ENCODE data around the gene UBE2L3.
A peak's percentile ranks its signal among the peaks of the same experiment; 100 is the strongest.

The UBE2L3 gene

DNA sequence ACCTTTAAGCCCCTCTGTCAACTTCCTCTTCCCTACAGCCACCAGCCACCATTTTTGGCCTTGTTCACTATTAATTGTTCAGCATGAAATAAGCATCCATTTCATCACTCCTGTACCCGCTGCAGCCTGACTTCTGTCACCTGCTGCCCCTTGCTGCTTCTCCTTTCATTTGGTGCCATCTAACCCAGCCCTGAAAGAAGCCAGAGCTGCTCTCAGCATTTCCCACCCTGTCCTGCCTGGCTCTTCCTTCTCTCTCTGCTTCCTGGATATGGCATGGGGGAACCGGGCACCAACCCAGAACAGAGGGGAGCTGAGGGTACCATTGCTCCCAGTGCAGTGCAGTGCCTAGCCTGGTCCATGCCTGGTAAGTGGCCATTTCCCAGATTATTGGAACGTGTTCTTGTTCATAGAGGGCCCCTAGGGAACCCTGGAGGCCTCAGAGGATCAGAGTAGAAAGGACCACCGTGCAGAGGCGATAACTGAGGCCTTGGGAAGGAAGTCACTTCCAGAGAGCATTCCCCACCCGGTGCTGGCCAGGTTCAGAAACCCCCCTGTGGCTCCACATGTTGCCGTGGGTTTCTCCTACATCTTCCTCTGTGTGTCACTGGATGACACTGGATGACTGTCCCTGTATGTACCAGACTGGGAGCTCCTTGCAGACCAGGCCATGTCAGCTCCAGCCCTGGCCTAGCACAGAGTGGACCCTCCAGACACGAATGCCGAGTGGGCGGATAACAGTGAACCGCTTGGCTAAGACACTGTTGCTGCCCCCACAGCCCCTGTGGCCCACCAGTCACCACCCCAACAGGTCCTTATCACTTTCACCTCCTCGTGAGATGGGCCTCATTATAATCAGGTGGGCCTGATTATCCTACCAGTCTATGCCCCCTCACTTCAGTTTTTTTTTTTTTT is 57.6 kb downstream of the UBE2L3 start:
- no peak overlapping the region for H3K4me3 ChIP-seq (ENCODE audit: low read depth, low read length)
- TF ChIP-seq, protein P1, sequence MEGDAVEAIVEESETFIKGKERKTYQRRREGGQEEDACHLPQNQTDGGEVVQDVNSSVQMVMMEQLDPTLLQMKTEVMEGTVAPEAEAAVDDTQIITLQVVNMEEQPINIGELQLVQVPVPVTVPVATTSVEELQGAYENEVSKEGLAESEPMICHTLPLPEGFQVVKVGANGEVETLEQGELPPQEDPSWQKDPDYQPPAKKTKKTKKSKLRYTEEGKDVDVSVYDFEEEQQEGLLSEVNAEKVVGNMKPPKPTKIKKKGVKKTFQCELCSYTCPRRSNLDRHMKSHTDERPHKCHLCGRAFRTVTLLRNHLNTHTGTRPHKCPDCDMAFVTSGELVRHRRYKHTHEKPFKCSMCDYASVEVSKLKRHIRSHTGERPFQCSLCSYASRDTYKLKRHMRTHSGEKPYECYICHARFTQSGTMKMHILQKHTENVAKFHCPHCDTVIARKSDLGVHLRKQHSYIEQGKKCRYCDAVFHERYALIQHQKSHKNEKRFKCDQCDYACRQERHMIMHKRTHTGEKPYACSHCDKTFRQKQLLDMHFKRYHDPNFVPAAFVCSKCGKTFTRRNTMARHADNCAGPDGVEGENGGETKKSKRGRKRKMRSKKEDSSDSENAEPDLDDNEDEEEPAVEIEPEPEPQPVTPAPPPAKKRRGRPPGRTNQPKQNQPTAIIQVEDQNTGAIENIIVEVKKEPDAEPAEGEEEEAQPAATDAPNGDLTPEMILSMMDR (IDR thresholded peaks at IDR 0.05; ENCODE audit: insufficient read depth, low read depth, low read length, missing control alignments) = no peak
- no peak for DNase-seq (ENCODE audit: low read depth)

DNA sequence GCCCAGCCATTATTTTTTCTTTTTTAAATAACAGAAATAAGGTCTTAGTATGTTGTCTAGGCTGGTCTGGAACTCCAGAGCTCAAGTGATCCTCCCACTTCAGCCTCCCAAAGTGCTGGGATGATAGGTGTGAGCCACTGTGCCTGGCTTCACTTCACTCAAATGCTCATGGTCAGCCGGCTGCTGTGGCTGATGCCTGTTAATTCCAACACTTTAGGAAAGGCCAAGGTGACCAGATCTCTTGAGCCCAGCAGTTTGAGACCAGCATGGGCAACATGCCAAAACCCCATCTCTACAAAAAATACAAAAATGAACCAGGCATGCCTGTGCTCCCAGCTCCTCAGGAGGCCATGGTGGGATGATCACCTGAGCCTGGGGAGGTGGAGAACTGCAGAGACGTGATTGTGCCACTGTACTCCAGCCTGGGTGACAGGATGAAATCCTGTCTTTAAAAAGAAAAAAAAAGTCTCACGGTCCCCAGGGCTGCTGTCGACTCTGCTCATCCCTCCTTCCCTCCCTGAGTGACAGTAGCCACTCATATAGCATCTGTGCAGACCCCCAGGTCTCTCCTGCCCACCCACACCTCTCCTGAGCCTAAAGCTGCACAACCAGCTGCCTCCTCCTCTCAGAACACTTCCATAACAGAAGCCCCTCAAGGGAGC is 58.7 kb downstream of the UBE2L3 start:
- TF ChIP-seq, protein P1 (IDR thresholded peaks at IDR 0.05; ENCODE audit: insufficient read depth, low read depth, low read length, missing control alignments) = no peak
- H3K4me3 ChIP-seq (ENCODE audit: low read depth, low read length) = no peak overlapping the region
- no peak for DNase-seq (ENCODE audit: low read depth)

DNA sequence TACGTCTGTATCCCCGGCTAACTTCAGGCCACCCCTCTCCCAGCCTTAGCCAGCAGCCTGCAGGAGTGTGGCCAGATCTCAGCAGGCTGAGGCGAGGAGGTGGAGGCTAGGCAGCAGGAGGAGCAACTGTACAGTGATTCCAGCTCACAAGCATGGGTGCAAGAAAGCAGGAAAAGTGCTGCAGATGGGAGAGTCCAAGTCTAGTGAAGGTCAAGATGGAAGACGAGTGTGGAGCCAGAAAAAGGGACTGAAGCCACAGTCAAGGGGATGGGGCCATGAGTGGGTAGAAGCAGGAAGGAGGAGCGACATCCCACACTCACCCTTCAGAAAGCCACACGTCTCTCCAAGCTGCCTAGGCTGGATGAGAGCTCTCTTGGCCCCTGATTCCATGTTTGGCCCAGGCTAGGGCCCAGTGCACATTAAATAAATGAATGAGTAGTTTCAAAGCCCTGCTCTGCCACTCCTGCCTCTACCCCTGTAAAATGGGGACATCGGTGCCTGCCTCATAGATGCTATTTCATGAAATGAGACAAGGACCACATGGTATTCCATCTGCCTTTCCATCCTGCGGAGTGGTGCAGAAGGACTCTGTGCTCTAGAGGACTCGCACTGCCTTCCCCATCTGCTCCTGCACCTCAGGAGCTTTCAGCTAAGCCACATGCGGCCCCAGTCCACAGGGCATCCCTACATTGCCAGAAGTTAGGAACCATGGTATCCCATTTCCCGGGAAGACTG is 59.4 kb downstream of the UBE2L3 start:
- TF ChIP-seq, protein P1 (IDR thresholded peaks at IDR 0.05; ENCODE audit: insufficient read depth, low read depth, low read length, missing control alignments) = no peak
- DNase-seq (ENCODE audit: low read depth) = no peak
- no peak overlapping the region for H3K4me3 ChIP-seq (ENCODE audit: low read depth, low read length)

DNA sequence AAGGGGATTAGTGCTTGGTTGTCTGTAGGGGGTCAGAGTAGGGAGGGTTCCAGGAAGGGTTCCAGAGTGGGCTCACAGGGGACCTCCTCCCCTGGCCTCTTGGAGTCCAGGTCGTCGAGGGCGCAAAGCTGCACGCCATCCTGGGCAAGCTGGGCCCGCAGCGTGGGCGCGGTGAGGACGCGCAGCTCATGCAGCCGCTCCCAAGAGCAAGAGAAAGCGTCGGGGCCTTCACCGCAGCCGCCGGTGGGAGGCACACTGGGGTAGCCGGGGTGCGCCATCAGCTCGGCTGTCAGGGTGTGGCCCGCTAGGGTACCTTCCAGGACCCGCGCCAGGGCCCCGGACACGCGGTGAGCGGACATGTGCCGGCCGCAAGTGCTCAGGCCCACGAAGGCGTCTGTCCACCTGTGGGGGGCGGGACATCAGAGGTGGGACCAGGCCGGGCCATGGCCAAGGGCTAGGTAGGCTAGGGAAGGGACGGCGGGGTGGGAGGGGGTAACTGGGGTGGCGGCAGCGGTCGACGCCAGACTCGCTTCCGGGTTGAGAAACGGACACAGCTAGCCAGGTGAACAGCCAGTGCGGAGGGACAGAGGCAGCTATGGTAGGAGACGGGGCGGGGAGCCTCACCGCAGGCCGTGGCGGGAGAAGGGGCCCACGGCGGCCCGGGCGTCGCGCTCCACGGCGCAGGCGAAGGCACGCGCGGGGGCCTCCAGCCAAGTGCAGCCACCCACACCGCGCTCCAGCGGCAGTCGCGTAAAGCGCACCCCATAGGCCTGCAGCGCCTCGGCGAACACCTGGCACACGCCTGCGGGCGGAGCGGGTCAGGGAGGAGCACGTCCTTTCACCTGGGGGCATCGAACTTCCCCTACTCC is 61.1 kb downstream of the UBE2L3 start:
- DNase-seq (ENCODE audit: low read depth) = no peak
- peak overlapping the region; percentile 90 for H3K4me3 ChIP-seq (ENCODE audit: low read depth, low read length)
- TF ChIP-seq, protein P1 (IDR thresholded peaks at IDR 0.05; ENCODE audit: insufficient read depth, low read depth, low read length, missing control alignments) = no peak

DNA sequence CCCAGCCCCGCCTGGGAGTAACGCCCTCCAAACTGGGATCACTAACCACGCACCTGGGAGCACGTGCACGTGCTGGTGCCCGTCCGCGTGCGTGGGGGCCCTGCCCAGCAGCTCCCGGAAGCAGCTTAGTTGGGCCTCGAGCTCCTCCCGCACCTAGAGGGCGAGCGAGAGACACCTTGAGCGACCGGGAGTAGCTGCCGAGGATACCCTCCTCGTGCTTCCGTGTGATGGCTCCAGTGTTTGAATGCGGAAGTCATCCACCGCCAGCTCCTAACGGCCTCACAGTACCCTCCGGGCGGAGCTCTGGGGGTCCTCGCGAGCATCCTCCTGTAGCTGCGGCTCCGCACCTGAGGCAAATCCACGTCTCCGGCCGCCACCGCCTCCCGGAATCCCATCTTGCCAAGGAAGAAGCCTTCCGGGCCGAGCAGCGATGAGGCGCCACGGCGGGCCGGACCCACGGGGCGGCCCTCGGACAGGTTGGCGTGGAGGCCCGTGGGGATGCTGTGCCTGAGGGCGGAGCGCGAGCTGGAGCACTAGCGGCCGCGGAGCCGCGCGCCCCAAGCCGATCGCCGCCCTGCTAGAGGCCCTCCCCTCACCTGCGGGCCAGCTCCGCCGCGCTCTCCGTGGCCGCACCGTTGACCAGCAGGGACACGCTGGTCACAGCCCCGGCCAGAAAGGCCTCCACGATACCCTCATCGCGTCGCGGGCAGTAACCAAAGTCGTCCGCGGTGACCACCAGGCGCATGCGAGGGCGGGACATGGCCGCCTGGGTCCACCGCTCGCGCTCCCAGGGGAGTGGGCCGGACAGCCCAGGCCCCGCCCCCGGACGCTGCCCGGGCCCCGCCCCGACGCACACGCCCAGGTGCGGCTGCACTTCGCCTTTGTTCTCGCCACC is 62.0 kb downstream of the UBE2L3 start, which contains the start of gene YDJC:
YDJC (minus strand) TSS at position 768 of the 895 bp plus-strand sequence; CDS start at position 760, 8 bp downstream.
- TF ChIP-seq, protein P1 (IDR thresholded peaks at IDR 0.05; ENCODE audit: insufficient read depth, low read depth, low read length, missing control alignments) = peak; percentile 72
- peak; percentile 98 for DNase-seq (ENCODE audit: low read depth)
- peak within 1 kb of the TSS; percentile 90 for H3K4me3 ChIP-seq (ENCODE audit: low read depth, low read length)

Data from GM12865 (cell line).